Suprapubic skin (tissue), 4 donors: Measurements from ENCODE around the gene EXD3.

Experiments
- POLR2A ChIP-seq, 2 donors: fragments of 450-650 bp; IDR thresholded peaks; one replicate each; pipeline ENCODE4 v1.6.1; 2017; ENCODE audit warnings: antibody characterized with exemption in 2 of 2, mild to moderate bottlenecking in 2 of 2, moderate library complexity in 2 of 2
- POLR2AphosphoS5 ChIP-seq, 3 donors: sonication (generic); formaldehyde crosslinking; IDR thresholded peaks; one replicate each; pipeline ENCODE4 v1.6.1; 2017; ENCODE audit warnings: antibody characterized with exemption in 3 of 3
- TF ChIP-seq, protein P1 (sequence below), 2 donors: fragments of 200-600 bp in 1 of 2; fragments of 450-650 bp in 1 of 2; sonication (generic) in 1 of 2; IDR thresholded peaks; one replicate each; pipeline ENCODE4 v1.5.1; 2016 to 2019; ENCODE audit warnings: antibody characterized with exemption in 2 of 2, mild to moderate bottlenecking in 1 of 2, moderate library complexity in 1 of 2

- no peak for TF ChIP-seq POLR2AphosphoS5 (IDR thresholded peaks at IDR 0.05)
- TF ChIP-seq, protein P1, sequence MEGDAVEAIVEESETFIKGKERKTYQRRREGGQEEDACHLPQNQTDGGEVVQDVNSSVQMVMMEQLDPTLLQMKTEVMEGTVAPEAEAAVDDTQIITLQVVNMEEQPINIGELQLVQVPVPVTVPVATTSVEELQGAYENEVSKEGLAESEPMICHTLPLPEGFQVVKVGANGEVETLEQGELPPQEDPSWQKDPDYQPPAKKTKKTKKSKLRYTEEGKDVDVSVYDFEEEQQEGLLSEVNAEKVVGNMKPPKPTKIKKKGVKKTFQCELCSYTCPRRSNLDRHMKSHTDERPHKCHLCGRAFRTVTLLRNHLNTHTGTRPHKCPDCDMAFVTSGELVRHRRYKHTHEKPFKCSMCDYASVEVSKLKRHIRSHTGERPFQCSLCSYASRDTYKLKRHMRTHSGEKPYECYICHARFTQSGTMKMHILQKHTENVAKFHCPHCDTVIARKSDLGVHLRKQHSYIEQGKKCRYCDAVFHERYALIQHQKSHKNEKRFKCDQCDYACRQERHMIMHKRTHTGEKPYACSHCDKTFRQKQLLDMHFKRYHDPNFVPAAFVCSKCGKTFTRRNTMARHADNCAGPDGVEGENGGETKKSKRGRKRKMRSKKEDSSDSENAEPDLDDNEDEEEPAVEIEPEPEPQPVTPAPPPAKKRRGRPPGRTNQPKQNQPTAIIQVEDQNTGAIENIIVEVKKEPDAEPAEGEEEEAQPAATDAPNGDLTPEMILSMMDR (IDR thresholded peaks at IDR 0.05) = no peak
- TF ChIP-seq POLR2A (IDR thresholded peaks at IDR 0.05) = no peak
These were observed 13.4 kb downstream of the EXD3 start for GRCh38 chr9:137409515-137409914.
